Fibroblast of villous mesenchyme (primary cell): ENCODE measurements around the gene TMEM270. TPM values are rescaled to one million over a fixed set of nuclear protein-coding genes. Genes with fewer than 3 reads are reported as not detected.
"Not testable (repeated sequence)": the region's sequence is repeated elsewhere in the genome, so short reads cannot be mapped to it uniquely, and the experiment has no call there.

ENCODE experiments used
- DNase-seq: peaks from one replicate; pipeline ENCODE4 v3.0.0-alpha.2; 2010; ENCODE audit warnings: low read depth
- H3K4me3 ChIP-seq: 2 replicates; pipeline ENCODE4 v1.5.1; 2011; ENCODE audit warnings: low read depth, mild to moderate bottlenecking, low read length
- total RNA-seq: library from RNA; depleted of rRNA; stranded (reverse); fragments of >200 nt; gene quantifications from 2 replicates; pipeline ENCODE4 v1.2.3, GENCODE V29; 2012
- TF ChIP-seq, protein P1 (sequence below): IDR thresholded peaks from 2 replicates; pipeline ENCODE4 v1.5.1; 2012; ENCODE audit warnings: low read depth, mild to moderate bottlenecking, low read length; ENCODE audit not compliant: insufficient read depth

Gene TMEM270
- total RNA-seq, 1 donor: not detected

DNA sequence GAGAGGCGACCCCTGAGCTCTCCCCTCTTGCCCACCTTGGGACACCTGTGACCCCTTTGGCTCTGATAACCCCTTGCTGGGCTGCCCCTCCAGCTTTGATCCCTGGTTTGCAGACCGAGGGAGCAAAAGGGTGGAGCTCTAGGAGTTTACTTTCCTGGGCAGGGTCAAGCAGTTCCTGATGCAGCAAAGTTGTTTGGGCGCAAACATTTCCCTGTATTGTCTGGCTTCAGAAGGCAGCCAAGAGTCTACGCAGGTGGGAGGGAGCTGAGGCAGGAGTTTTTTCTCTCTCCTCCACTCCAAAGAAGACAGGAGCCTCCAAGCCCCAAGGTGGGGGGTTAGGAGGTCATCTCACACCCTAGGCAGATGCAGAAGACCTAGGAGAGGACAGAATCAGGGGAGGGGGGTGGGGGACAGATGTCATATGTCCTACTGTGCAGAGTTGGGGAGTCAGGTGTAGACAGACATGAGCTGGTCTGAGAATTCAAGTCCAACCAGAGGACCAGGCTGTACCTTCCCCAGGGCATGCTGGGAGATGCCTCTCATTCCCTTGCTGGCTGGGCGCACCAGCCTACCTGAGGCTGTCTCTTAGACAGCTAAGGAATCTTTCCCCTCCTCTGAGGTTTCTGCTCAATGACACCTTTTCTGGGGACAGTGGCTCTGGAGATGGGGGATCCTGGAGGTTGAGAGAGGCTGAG lies 20.5 kb downstream of the TMEM270 start:
- no peak overlapping the region for H3K4me3 ChIP-seq
- TF ChIP-seq, protein P1, sequence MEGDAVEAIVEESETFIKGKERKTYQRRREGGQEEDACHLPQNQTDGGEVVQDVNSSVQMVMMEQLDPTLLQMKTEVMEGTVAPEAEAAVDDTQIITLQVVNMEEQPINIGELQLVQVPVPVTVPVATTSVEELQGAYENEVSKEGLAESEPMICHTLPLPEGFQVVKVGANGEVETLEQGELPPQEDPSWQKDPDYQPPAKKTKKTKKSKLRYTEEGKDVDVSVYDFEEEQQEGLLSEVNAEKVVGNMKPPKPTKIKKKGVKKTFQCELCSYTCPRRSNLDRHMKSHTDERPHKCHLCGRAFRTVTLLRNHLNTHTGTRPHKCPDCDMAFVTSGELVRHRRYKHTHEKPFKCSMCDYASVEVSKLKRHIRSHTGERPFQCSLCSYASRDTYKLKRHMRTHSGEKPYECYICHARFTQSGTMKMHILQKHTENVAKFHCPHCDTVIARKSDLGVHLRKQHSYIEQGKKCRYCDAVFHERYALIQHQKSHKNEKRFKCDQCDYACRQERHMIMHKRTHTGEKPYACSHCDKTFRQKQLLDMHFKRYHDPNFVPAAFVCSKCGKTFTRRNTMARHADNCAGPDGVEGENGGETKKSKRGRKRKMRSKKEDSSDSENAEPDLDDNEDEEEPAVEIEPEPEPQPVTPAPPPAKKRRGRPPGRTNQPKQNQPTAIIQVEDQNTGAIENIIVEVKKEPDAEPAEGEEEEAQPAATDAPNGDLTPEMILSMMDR: no peak
- DNase-seq: no peak

DNA sequence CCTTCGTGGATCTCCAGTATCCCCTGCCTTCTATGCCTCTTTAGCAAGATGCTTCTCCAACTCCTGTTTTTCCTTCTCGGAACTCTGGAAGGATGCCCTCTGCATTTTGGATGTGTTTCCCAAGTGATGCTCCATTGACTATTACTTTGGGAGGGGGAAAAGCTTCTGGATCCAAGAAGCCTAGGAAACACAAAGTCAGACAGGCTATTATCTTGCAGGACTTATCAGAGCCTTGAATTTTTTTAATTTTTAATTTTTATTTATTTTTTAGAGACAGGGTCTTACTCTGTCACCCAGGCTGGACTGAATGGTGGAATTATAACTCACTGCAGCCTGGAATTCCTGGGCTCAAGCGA lies 21.1 kb downstream of the TMEM270 start:
- H3K4me3 ChIP-seq: no peak overlapping the region
- DNase-seq: no peak
- TF ChIP-seq, protein P1: no peak

DNA sequence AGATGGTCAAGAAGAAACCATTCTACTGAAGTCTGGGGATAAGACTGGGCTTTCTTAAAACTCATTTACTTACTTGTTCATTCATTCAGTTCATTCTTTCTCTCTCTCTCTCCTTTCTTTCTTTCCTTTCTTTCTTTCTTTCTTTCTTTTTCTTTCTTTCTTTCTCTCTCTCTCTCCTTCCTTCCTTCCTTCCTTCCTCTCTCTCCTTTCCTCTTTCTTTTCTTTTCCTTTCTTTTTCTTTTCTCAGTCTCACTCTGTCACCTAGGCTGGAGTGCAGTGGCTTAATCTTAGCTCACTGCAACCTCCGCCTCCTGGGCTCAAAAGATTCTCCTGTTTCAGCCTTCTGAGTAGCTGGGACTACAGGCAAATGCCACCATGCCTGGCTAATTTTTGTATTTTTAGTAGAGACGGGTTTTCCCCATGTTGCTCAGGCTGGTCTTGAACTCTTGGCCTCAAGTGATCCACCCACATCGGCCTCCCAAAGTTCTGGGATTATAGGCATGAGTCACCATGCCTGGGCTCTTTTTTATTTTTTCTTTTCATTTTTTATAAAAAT lies 24.0 kb downstream of the TMEM270 start:
- not testable (repeated sequence) for H3K4me3 ChIP-seq

DNA sequence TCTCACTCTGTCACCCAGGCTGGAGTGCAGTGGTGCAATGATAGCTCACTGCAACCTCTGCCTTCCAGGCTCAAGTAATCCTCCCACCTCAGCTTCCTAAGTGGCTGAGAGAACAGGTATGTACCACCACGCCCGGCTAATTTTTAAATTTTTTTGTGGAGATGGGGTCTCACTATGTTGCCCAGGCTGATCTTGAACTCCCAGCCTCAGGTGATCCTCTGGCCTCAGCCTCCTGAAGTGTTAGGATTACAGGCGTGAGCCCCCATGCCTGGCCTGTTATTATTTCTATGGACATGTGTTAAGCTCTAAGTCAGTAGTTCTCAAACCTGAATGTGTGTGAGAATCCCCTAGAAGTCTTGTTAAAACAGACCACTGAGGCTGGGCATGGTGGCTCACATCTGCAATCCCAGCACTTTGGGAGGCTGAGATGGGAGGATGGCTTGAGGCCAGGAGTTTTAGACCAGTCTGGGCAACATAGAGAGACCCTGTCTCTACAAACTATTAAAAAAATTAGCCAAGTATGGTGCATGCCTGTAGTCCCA lies 24.5 kb downstream of the TMEM270 start:
- no peak for DNase-seq
- TF ChIP-seq, protein P1: no peak
- H3K4me3 ChIP-seq: no peak overlapping the region

More for the DNA sequence above, 24.0 kb downstream of the TMEM270 start:
- DNase-seq: not testable (repeated sequence)

DNA sequence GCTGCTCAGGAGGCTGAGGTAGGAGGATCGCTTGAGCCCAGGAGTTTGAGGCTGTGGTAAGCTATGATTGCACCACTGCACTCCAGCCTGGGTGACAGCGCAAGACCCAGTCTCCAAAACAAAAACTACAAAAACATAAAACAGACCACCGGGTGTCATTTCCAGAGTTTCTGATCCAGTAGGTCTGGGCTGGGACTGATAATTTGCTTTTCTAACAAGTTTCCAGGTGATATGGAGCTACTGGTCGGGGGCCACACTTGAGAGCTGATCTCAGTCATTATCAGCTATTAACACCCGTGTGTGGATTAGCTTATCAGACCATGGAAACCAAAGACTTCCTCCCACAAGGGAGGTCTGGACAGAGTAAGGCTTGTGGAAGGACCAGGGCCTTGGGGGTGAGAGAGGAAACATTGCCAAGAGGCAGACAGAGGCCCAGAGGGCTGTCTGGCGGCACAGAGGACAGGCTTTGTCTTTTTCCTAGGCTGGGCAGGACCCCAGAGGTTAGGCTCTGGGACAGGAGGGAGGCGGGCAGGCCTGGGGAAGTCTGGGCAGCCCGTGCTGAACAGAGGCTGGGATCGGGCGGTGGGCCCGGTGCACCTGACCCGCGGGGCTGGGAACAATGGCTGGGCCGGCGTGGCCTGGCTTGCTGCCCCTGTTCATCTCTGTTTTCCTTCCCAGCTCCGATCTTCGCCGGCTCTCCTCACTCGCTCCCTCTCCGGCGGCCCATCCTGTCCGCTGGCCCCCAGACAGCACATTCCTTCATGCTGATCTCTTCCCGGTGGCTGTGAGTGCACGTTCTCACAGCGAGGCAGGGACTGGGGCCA lies 25.2 kb downstream of the TMEM270 start:
- peak; percentile 35 for DNase-seq
- H3K4me3 ChIP-seq: no peak overlapping the region
- TF ChIP-seq, protein P1: no peak

DNA sequence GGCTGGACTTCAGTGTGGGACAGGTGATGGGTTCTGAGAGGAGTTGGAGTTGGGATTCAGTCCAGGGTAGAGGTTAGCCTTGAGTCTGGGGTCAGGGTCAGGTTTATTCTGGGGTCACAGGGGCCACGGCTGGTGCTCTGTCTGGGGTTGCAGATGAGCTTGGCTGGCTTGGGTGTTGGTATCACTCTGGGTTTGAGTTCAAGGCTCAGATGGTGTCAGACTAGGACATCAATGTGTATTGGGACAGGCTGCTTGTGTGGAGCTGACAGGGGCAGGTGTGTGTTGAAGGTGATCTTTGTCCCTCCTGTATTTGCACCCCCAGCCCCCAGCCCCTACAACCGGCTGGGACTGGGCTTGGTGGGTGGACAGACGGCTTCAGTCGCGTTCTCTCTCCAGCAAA lies 26.8 kb downstream of the TMEM270 start:
- no peak overlapping the region for H3K4me3 ChIP-seq
- no peak for DNase-seq
- TF ChIP-seq, protein P1: no peak

DNA sequence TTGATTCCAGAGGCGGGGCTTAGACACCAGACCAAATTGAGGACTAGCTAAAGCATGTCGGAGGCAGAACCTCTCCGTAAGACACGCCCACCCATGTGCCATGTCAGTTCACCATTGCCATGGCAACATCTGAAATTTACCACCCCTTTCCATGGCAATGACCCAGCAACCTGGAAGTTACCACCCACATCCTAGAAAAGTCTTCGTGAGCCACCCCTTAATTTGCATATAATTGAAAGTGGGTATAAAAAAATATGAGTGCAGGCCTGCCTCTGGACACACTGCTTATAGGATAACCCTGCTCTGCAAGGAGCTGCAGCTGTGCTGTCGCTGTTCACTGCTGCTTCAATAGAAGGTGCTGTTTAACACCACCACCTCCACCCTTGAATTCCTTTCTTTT lies 28.0 kb downstream of the TMEM270 start:
- no peak for DNase-seq
- H3K4me3 ChIP-seq: no peak overlapping the region
- TF ChIP-seq, protein P1: no peak
